ENCODE data around the gene CPSF7.
"Not testable (repeated sequence)": the region's sequence is repeated elsewhere in the genome, so short reads cannot be mapped to it uniquely, and the experiment has no call there.

CPSF7 gene

GRCh38 chr11:61472282-61472681 is 42.5 kb upstream of the CPSF7 start:
- Histone ChIP-seq H3K4me3 (IDR thresholded peaks at IDR 0.05; ENCODE audit: insufficient read depth, low read depth, low read length) (no peak overlapping the region), H3K9ac (no peak overlapping the region), H3K4me2 (no peak overlapping the region), H3K4me1 (ENCODE audit: low read depth, poor library complexity, severe bottlenecking) (no peaks in the 10 kb centered on the region), H4K20me1 (ENCODE audit: insufficient read depth) (0 out of 2 replicates have a peak, but pooled peaks cover 3% of the 10 kb centered on the region), H2AFZ (ENCODE audit: low read depth) (no peak overlapping the region), H3K36me3 (ENCODE audit: insufficient read depth) (no peaks in the 10 kb centered on the region), H3K27me3 (ENCODE audit: insufficient read depth, low read depth) (no peaks in the 10 kb centered on the region), H3K27ac (no peak overlapping the region), H3K79me2 (ENCODE audit: insufficient read depth, low read depth) (no peaks in the 10 kb centered on the region)
- no peak for TF ChIP-seq CTCF (conservative IDR thresholded peaks at IDR 0.05; ENCODE audit: low read depth, low read length)

GRCh38 chr11:61468002-61468401 is 38.2 kb upstream of the CPSF7 start:
- H3K4me1 ChIP-seq (ENCODE audit: low read depth, poor library complexity, severe bottlenecking), result no peaks in the 10 kb centered on the region
- TF ChIP-seq CTCF (conservative IDR thresholded peaks at IDR 0.05; ENCODE audit: low read depth, low read length), result no peak
- no peak overlapping the region for H3K4me2 ChIP-seq
- H3K27ac ChIP-seq, result no peak overlapping the region
- H3K27me3 ChIP-seq (ENCODE audit: insufficient read depth, low read depth), result no peaks in the 10 kb centered on the region
- no peak overlapping the region for H3K9ac ChIP-seq
- H4K20me1 ChIP-seq (ENCODE audit: insufficient read depth), result 0 out of 2 replicates have a peak, but pooled peaks cover 3% of the 10 kb centered on the region
- H2AFZ ChIP-seq (ENCODE audit: low read depth), result no peak overlapping the region
- no peaks in the 10 kb centered on the region for H3K36me3 ChIP-seq (ENCODE audit: insufficient read depth)
- H3K4me3 ChIP-seq (IDR thresholded peaks at IDR 0.05; ENCODE audit: insufficient read depth, low read depth, low read length), result no peak overlapping the region
- H3K79me2 ChIP-seq (ENCODE audit: insufficient read depth, low read depth), result no peaks in the 10 kb centered on the region

GRCh38 chr11:61467602-61468001 is 37.8 kb upstream of the CPSF7 start:
- H3K36me3 ChIP-seq (ENCODE audit: insufficient read depth); H3K4me3 ChIP-seq (IDR thresholded peaks at IDR 0.05; ENCODE audit: insufficient read depth, low read depth, low read length): not testable (repeated sequence)

GRCh38 chr11:61460986-61461385 is 31.2 kb upstream of the CPSF7 start:
- Histone ChIP-seq H3K4me2 (no peak overlapping the region), H2AFZ (ENCODE audit: low read depth) (no peak overlapping the region), H3K79me2 (ENCODE audit: insufficient read depth, low read depth) (no peaks in the 10 kb centered on the region), H4K20me1 (ENCODE audit: insufficient read depth) (no peaks in the 10 kb centered on the region), H3K4me3 (IDR thresholded peaks at IDR 0.05; ENCODE audit: insufficient read depth, low read depth, low read length) (no peak overlapping the region), H3K27ac (no peak overlapping the region), H3K9ac (no peak overlapping the region), H3K27me3 (ENCODE audit: insufficient read depth, low read depth) (no peaks in the 10 kb centered on the region), H3K4me1 (ENCODE audit: low read depth, poor library complexity, severe bottlenecking) (no peaks in the 10 kb centered on the region), H3K36me3 (ENCODE audit: insufficient read depth) (no peaks in the 10 kb centered on the region)
- no peak for TF ChIP-seq CTCF (conservative IDR thresholded peaks at IDR 0.05; ENCODE audit: low read depth, low read length)

More at GRCh38 chr11:61467602-61468001, 37.8 kb upstream of the CPSF7 start:
- H3K9ac ChIP-seq; H2AFZ ChIP-seq (ENCODE audit: low read depth); H3K4me1 ChIP-seq (ENCODE audit: low read depth, poor library complexity, severe bottlenecking); H3K27me3 ChIP-seq (ENCODE audit: insufficient read depth, low read depth); H4K20me1 ChIP-seq (ENCODE audit: insufficient read depth); H3K4me2 ChIP-seq; H3K79me2 ChIP-seq (ENCODE audit: insufficient read depth, low read depth); H3K27ac ChIP-seq: not testable (repeated sequence)

- Histone ChIP-seq H3K4me2 (no peak overlapping the region), H3K4me3 (IDR thresholded peaks at IDR 0.05; ENCODE audit: insufficient read depth, low read depth, low read length) (no peak overlapping the region), H3K4me1 (ENCODE audit: low read depth, poor library complexity, severe bottlenecking) (no peaks in the 10 kb centered on the region), H4K20me1 (ENCODE audit: insufficient read depth) (no peaks in the 10 kb centered on the region), H3K79me2 (ENCODE audit: insufficient read depth, low read depth) (no peaks in the 10 kb centered on the region), H3K27me3 (ENCODE audit: insufficient read depth, low read depth) (no peaks in the 10 kb centered on the region), H3K27ac (no peak overlapping the region), H2AFZ (ENCODE audit: low read depth) (no peak overlapping the region), H3K36me3 (ENCODE audit: insufficient read depth) (no peaks in the 10 kb centered on the region), H3K9ac (no peak overlapping the region)
- TF ChIP-seq CTCF (conservative IDR thresholded peaks at IDR 0.05; ENCODE audit: low read depth, low read length), result no peak
Observed at GRCh38 chr11:61460474-61460881, 30.7 kb upstream of the CPSF7 start.
